Adipocyte (in vitro differentiated cells): ENCODE data around the gene EME2.
A peak's percentile ranks its signal among the peaks of the same experiment; 100 is the strongest.

Experiments
- DNase-seq: peaks from one replicate; pipeline ENCODE4 v3.0.0-alpha.2; 2015; ENCODE audit warnings: low read depth
- H3K27me3 ChIP-seq: replicated peaks from 2 replicates; pipeline ENCODE4 v1.7.0; 2013; ENCODE audit warnings: mild to moderate bottlenecking, low read length, moderate library complexity; ENCODE audit not compliant: control insufficient read depth, insufficient read depth
- H3K36me3 ChIP-seq: 2 replicates; pipeline ENCODE4 v1.7.0; 2013; ENCODE audit warnings: low read length, mild to moderate bottlenecking, moderate library complexity; ENCODE audit not compliant: control insufficient read depth, insufficient read depth, severe bottlenecking
- H3K4me1 ChIP-seq: 2 replicates; pipeline ENCODE4 v1.7.0; 2013; ENCODE audit warnings: mild to moderate bottlenecking, low read length, moderate library complexity; ENCODE audit not compliant: control insufficient read depth, insufficient read depth
- H3K4me3 ChIP-seq: 2 replicates; pipeline ENCODE4 v1.7.0; 2013; ENCODE audit warnings: mild to moderate bottlenecking, low read length, moderate library complexity
- H3K9ac ChIP-seq: 2 replicates; pipeline ENCODE4 v1.7.0; 2013; ENCODE audit warnings: mild to moderate bottlenecking, low read length, moderate library complexity
- H3K9me3 ChIP-seq: 2 replicates; pipeline ENCODE4 v1.7.0; 2013; ENCODE audit warnings: mild to moderate bottlenecking, low read length, moderate library complexity; ENCODE audit not compliant: control insufficient read depth

The EME2 gene

GRCh38 chr16:1819611-1820010 lies 47.0 kb downstream of the EME2 start:
- DNase-seq, result no peak
- Histone ChIP-seq H3K9ac (no peak overlapping the region), H3K36me3 (peaks cover 30% of the 10 kb centered on the region), H3K9me3 (no peaks in the 10 kb centered on the region), H3K27me3 (no peaks in the 10 kb centered on the region), H3K4me1 (peaks cover 3% of the 10 kb centered on the region), H3K4me3 (no peak overlapping the region)

GRCh38 chr16:1820096-1820945 lies 47.7 kb downstream of the EME2 start:
- Histone ChIP-seq H3K9ac (no peak overlapping the region), H3K4me1 (peaks cover 5% of the 10 kb centered on the region), H3K27me3 (no peaks in the 10 kb centered on the region), H3K36me3 (peaks cover 29% of the 10 kb centered on the region), H3K4me3 (no peak overlapping the region), H3K9me3 (no peaks in the 10 kb centered on the region)
- DNase-seq, result no peak

GRCh38 chr16:1820946-1821290 lies 48.3 kb downstream of the EME2 start:
- Histone ChIP-seq H3K4me3 (no peak overlapping the region), H3K4me1 (peaks cover 11% of the 10 kb centered on the region), H3K9me3 (no peaks in the 10 kb centered on the region), H3K36me3 (peaks cover 26% of the 10 kb centered on the region), H3K27me3 (no peaks in the 10 kb centered on the region), H3K9ac (no peak overlapping the region)
- DNase-seq, result no peak

- Histone ChIP-seq H3K9ac (no peak overlapping the region), H3K27me3 (no peaks in the 10 kb centered on the region), H3K4me3 (no peak overlapping the region), H3K4me1 (peaks cover 11% of the 10 kb centered on the region), H3K36me3 (peaks cover 19% of the 10 kb centered on the region), H3K9me3 (no peaks in the 10 kb centered on the region)
- no peak for DNase-seq
Observed at GRCh38 chr16:1821861-1822611, 49.4 kb downstream of the EME2 start.

GRCh38 chr16:1822801-1823200 lies 50.2 kb downstream of the EME2 start:
- no peak overlapping the region for H3K9ac ChIP-seq
- no peak overlapping the region for H3K4me3 ChIP-seq
- H3K36me3 ChIP-seq, result peaks cover 19% of the 10 kb centered on the region
- H3K27me3 ChIP-seq, result no peaks in the 10 kb centered on the region
- H3K4me1 ChIP-seq, result peaks cover 11% of the 10 kb centered on the region
- no peak for DNase-seq
- H3K9me3 ChIP-seq, result no peaks in the 10 kb centered on the region

GRCh38 chr16:1823821-1824220 lies 51.2 kb downstream of the EME2 start:
- H3K4me1 ChIP-seq, result peaks cover 18% of the 10 kb centered on the region
- no peak overlapping the region for H3K4me3 ChIP-seq
- peak; percentile 61 for DNase-seq
- H3K27me3 ChIP-seq, result no peaks in the 10 kb centered on the region
- H3K36me3 ChIP-seq, result peaks cover 19% of the 10 kb centered on the region
- H3K9me3 ChIP-seq, result no peaks in the 10 kb centered on the region
- H3K9ac ChIP-seq, result peak overlapping the region; percentile 34

GRCh38 chr16:1825381-1825863 lies 52.8 kb downstream of the EME2 start:
- peak overlapping the region; percentile 98 for H3K4me3 ChIP-seq
- peaks cover 11% of the 10 kb centered on the region for H3K36me3 ChIP-seq
- H3K27me3 ChIP-seq, result no peaks in the 10 kb centered on the region
- no peaks in the 10 kb centered on the region for H3K9me3 ChIP-seq
- peak overlapping the region; percentile 84 for H3K9ac ChIP-seq
- no peak for DNase-seq
- H3K4me1 ChIP-seq, result peaks cover 27% of the 10 kb centered on the region
